IPS-15b (cell line): ENCODE results near the gene BDKRB1.

ENCODE experiments used
- H3K27me3 ChIP-seq: one replicate; pipeline ENCODE4 v1.6.1; 2013; ENCODE audit warnings: low read length; ENCODE audit not compliant: control insufficient read depth, insufficient read depth
- H3K36me3 ChIP-seq: one replicate; pipeline ENCODE4 v1.6.1; 2013; ENCODE audit warnings: low read length; ENCODE audit not compliant: control insufficient read depth, insufficient read depth
- H3K4me1 ChIP-seq: one replicate; pipeline ENCODE4 v1.6.1; 2013; ENCODE audit warnings: mild to moderate bottlenecking, low read length; ENCODE audit not compliant: control insufficient read depth, insufficient read depth
- H3K4me3 ChIP-seq: one replicate; pipeline ENCODE4 v1.5.1; 2013; ENCODE audit warnings: low read depth, low read length
- H3K9ac ChIP-seq: one replicate; pipeline ENCODE4 v1.6.1; 2013; ENCODE audit warnings: low read depth, mild to moderate bottlenecking, low read length
- H3K9me3 ChIP-seq: one replicate; pipeline ENCODE4 v1.6.1; 2013; ENCODE audit warnings: mild to moderate bottlenecking, low read length; ENCODE audit not compliant: control insufficient read depth, insufficient read depth

BDKRB1 gene

DNA sequence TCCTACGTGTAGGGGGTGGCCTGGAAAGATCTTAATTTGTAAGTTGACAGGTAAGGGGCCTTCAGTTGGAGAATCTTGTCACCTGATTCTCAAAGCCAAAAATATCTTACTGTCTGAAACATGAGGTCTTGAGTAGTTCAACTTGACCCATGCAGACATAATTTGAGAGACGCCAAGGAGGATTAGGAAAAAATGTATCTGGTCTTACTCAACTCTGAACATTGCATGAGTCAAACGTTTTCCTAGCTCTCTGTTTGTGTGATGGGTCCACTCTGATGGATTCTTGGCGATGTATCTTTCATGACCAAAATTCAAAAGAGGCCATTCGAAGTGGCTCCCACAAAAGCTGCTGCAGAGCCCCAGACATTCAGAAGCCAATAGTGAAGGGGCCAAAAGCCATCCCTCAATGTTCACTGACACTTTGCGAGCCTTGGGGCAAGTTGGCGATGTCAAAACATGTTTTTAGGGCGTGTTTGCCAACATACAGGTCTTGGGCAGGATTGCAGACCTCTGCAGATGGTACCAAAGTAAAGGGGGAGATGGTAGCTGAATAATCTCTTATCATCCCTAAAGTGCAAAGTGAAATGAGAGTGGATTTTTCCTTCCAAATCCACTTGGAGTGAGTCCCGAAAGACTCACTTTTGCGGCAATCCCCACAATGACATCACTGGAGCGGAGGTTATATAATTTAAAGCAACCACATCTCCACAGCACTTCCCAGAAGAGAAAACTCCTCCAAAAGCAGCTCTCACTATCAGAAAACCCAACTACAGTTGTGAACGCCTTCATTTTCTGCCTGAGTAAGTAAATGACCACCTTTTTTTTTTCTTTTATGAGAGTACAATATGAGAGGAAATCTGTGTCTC lies at the start of gene BDKRB1:
TSS of gene BDKRB1 (plus strand) at position 710 of the 866 bp plus-strand sequence. CDS start 7,473 bp downstream, outside the sequence.
- H3K9me3 ChIP-seq, result no peaks in the 10 kb centered on the region
- no peaks in the 10 kb centered on the region for H3K27me3 ChIP-seq
- H3K4me3 ChIP-seq, result no peak within 1 kb of the TSS
- no peaks in the 10 kb centered on the region for H3K36me3 ChIP-seq
- H3K4me1 ChIP-seq, result no peaks in the 10 kb centered on the region
- no peak within 1 kb of the TSS for H3K9ac ChIP-seq

DNA sequence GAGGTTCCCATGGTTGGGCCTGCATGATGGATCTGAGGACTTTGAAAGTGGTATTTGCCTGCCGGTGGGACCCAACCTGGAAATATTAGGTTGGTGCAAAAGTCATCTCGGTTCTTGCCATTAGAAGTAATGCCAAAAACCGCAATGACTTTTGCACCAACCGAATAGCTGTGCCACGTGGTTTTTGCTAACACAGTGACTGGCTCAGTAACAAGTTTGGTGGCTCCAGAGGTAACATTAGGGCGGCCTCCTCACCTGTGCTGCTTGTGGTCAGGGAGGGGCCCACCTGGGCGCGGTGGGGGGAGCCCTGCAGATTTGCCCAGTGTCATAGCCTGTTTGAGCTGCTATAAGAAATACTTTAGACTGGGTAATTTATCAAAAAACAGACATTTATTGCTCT lies 49.5 kb upstream of the BDKRB1 start:
- Histone ChIP-seq H3K4me1 (peaks cover 11% of the 10 kb centered on the region), H3K4me3 (no peak overlapping the region), H3K9me3 (no peaks in the 10 kb centered on the region), H3K27me3 (peaks cover 20% of the 10 kb centered on the region), H3K9ac (no peak overlapping the region), H3K36me3 (no peaks in the 10 kb centered on the region)

- Histone ChIP-seq H3K4me3 (no peak overlapping the region), H3K9ac (no peak overlapping the region), H3K9me3 (no peaks in the 10 kb centered on the region), H3K27me3 (peaks cover 20% of the 10 kb centered on the region), H3K36me3 (no peaks in the 10 kb centered on the region), H3K4me1 (peaks cover 11% of the 10 kb centered on the region)
Observed at GRCh38 chr14:96207686-96208085, 48.3 kb upstream of the BDKRB1 start.

GRCh38 chr14:96208739-96209138 lies 47.3 kb upstream of the BDKRB1 start:
- Histone ChIP-seq H3K27me3 (peaks cover 15% of the 10 kb centered on the region), H3K9ac (no peak overlapping the region), H3K9me3 (no peaks in the 10 kb centered on the region), H3K36me3 (no peaks in the 10 kb centered on the region), H3K4me3 (no peak overlapping the region), H3K4me1 (peaks cover 9% of the 10 kb centered on the region)

GRCh38 chr14:96212140-96212539 lies 43.9 kb upstream of the BDKRB1 start:
- Histone ChIP-seq H3K9ac (no peak overlapping the region), H3K4me3 (no peak overlapping the region), H3K9me3 (no peaks in the 10 kb centered on the region), H3K36me3 (no peaks in the 10 kb centered on the region), H3K4me1 (no peaks in the 10 kb centered on the region), H3K27me3 (no peaks in the 10 kb centered on the region)

DNA sequence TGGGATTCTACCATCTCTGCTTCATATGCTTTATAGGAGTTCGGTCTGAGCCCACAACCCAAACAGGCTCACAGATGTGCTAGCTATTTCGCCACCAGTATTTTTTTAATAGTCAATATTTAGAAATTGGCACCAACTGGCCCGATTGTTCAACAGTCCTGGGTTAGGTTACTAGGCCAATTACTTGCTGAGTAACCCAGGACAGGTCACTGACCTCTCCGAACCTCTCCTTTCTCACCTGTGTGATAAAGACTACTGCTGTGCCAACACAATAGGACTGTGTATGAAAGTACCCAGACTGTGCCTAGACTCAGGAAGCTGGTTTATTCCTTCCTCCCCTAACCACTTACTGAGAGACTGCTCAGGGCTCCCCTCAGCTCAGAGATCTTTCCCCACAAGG lies 43.1 kb upstream of the BDKRB1 start:
- Histone ChIP-seq H3K36me3 (no peaks in the 10 kb centered on the region), H3K4me3 (no peak overlapping the region), H3K9ac (no peak overlapping the region), H3K4me1 (no peaks in the 10 kb centered on the region), H3K27me3 (no peaks in the 10 kb centered on the region), H3K9me3 (no peaks in the 10 kb centered on the region)

DNA sequence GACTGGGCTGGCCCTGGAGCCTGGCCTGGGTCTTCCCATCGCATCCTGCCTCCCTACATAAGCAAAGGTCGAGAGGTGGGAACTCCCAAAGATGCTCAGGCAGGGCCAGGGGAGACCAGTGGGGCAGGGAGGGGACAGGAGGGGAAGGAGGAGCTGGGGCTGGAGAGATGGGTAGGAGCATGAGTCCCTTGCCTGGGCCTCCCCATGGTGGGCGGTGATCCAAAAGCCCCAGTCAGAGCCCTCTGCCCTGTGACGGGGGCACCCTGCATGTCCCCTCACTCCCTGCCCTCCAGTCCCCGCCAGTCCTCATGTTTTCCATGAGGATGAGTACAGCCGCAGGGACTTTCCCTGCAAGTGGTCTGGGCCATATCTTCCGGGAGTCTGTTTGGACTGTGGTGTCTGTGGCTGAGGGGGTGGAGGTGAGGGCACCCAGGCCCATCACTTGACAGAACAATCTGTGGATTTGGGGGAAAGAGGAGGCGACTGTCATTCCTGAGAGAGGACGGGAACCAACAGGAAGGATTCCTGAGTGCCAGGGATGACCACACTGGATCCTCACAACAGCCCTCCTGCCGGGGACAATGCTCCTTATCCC lies 42.0 kb upstream of the BDKRB1 start:
- Histone ChIP-seq H3K4me1 (no peaks in the 10 kb centered on the region), H3K36me3 (no peaks in the 10 kb centered on the region), H3K27me3 (no peaks in the 10 kb centered on the region)

DNA sequence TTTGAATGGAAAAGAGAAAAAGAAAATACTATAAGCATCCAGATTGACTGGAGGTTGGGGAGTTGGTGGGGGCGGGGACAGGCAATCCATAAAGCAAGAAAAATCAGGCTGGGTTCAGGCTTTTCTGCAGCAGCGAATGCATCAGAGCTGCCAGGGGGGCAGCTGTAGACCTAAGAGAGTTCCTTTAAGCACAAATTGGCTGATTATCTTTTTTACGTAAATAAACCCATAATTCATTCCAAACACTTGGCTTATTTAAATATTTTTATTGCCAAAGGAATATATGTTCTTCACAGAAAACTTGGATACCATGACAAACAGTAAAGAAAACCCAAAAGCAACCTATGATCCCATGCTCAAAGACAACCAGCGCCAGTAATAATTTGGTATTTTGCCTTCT lies 41.2 kb upstream of the BDKRB1 start:
- H3K4me3 ChIP-seq, result no peak overlapping the region
- H3K4me1 ChIP-seq, result no peaks in the 10 kb centered on the region
- H3K36me3 ChIP-seq, result no peaks in the 10 kb centered on the region
- H3K27me3 ChIP-seq, result no peaks in the 10 kb centered on the region
- H3K9ac ChIP-seq, result no peak overlapping the region
- no peaks in the 10 kb centered on the region for H3K9me3 ChIP-seq

More for the DNA sequence above, 42.0 kb upstream of the BDKRB1 start:
- Histone ChIP-seq H3K9ac (no peak overlapping the region), H3K4me3 (no peak overlapping the region), H3K9me3 (no peaks in the 10 kb centered on the region)

GRCh38 chr14:96215452-96216244 lies 40.4 kb upstream of the BDKRB1 start:
- Histone ChIP-seq H3K4me3 (no peak overlapping the region), H3K36me3 (no peaks in the 10 kb centered on the region), H3K9me3 (no peaks in the 10 kb centered on the region), H3K9ac (no peak overlapping the region), H3K27me3 (no peaks in the 10 kb centered on the region), H3K4me1 (no peaks in the 10 kb centered on the region)

DNA sequence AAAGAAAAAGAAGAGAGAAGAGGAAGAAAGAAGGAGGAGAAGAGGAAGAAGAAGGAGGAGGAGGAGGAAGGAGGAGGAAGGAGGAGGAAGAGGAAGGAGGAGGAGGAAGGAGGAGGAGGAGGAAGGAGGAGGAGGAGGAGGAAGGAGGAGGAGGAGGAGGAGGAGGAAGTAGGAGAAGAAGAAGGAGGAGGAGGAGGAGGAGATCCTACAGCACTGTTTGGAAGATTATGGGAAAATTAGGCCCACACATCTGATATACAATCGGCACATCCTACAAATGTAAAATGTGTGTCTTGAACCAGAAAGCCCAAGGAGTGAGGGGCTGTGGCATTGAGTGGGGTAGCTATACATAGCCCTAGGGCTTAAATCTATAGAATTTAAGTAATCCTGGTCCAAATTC lies 39.4 kb upstream of the BDKRB1 start:
- H3K36me3 ChIP-seq, result no peaks in the 10 kb centered on the region
- no peak overlapping the region for H3K9ac ChIP-seq
- H3K27me3 ChIP-seq, result no peaks in the 10 kb centered on the region
- H3K4me1 ChIP-seq, result no peaks in the 10 kb centered on the region
- H3K9me3 ChIP-seq, result no peaks in the 10 kb centered on the region
- no peak overlapping the region for H3K4me3 ChIP-seq

- no peaks in the 10 kb centered on the region for H3K27me3 ChIP-seq
- no peaks in the 10 kb centered on the region for H3K4me1 ChIP-seq
- H3K36me3 ChIP-seq, result no peaks in the 10 kb centered on the region
- no peak overlapping the region for H3K9ac ChIP-seq
- H3K4me3 ChIP-seq, result no peak overlapping the region
- H3K9me3 ChIP-seq, result no peaks in the 10 kb centered on the region
Observed at GRCh38 chr14:96217376-96217913, 38.6 kb upstream of the BDKRB1 start.
